Adrenal gland (tissue), 12 donors: ENCODE measurements around the gene MOV10L1. TPM values are rescaled to one million over a fixed set of nuclear protein-coding genes. Genes with fewer than 3 reads are reported as not detected.

ENCODE experiments used
- DNase-seq, 7 donors: peaks; one replicate each; pipeline ENCODE4 v3.0.0-alpha.2; 2019 to 2020
- H3K27ac ChIP-seq, 5 donors: fragments of 200-600 bp; sonication (generic) in 4 of 5; 1 replicate in 3 of 5; 2 replicates in 2 of 5; pipeline versions ENCODE4 v1.5.1 to v1.8.0; 2016 to 2020; ENCODE audit warnings: mild to moderate bottlenecking in 1 of 5
- H3K27me3 ChIP-seq: fragments of 200-600 bp; 2 replicates; pipeline ENCODE4 v1.8.0; 2021
- H3K36me3 ChIP-seq, 2 donors: fragments of 200-600 bp; replicated peaks in 1 of 2; 1 replicate in 1 of 2; 2 replicates in 1 of 2; pipeline versions ENCODE4 v1.5.1 to v1.8.0; 2018 to 2022
- H3K4me1 ChIP-seq, 2 donors: fragments of 200-600 bp; replicated peaks in 1 of 2; 1 replicate in 1 of 2; 2 replicates in 1 of 2; pipeline versions ENCODE4 v1.5.1 to v1.8.0; 2018 to 2021
- H3K4me3 ChIP-seq, 4 donors: fragments of 200-600 bp; sonication (generic) in 3 of 4; one replicate each; pipeline ENCODE4 v1.5.1; 2016 to 2018
- H3K9me3 ChIP-seq, 3 donors: fragments of 200-600 bp; sonication (generic) in 1 of 3; replicated peaks in 1 of 3; 1 replicate in 2 of 3; 2 replicates in 1 of 3; pipeline versions ENCODE4 v1.5.1 to v1.8.0; 2016 to 2021
- POLR2A ChIP-seq, 2 donors: fragments of 450-650 bp; IDR thresholded peaks; one replicate each; pipeline ENCODE4 v1.6.1; 2017; ENCODE audit warnings: antibody characterized with exemption in 2 of 2, mild to moderate bottlenecking in 2 of 2, moderate library complexity in 1 of 2
- WGBS, 4 donors: extraction: QIAGEN DNeasy Blood & Tissue Kit in 2 of 4; methylation state at CpG; one replicate each; pipeline versions ENCODE4 v1.1.5 to v1.1.7; 2013 to 2017; 5-methylcytosine and 5-hydroxymethylcytosine counted together
- intact Hi-C, 2 donors: fragments of 100-400 bp; cut with DNase I; formaldehyde crosslinking; loops; one replicate each; pipeline versions ENCODE4 v1.14.1 to v1.15.0; 2022 to 2023
- polyA plus RNA-seq, 3 donors: library from polyadenylated mRNA; stranded (reverse); fragments of 200-250 nt in 2 of 3; fragments of 350-450 nt in 1 of 3; fragmentation: Illumina TruSeq in 1 of 3; extraction: RNeasy Lipid Tissue Mini Kit (QIAGEN cat#74804) in 1 of 3; gene quantifications; one replicate each; pipeline ENCODE4 v1.2.3, GENCODE V29; 2013 to 2014
- total RNA-seq, 9 donors: library from RNA; depleted of rRNA in 4 of 9; stranded (reverse); fragments of >200 nt in 4 of 9; fragments of 120-200 nt in 1 of 9; fragmentation: NEBNext Ultra II Directional in 1 of 9; extraction: Animal tissue kit (Norgen Biotek cat#: 25700) in 1 of 9; gene quantifications; one replicate each; pipeline versions ENCODE4 v1.1.0 to v1.2.4, GENCODE V29; 2013 to 2023
- TF ChIP-seq, protein P1 (sequence below), 6 experiments: fragments of 450-650 bp in 4 of 6; fragments of 200-600 bp in 2 of 6; sonication (generic) in 1 of 6; IDR thresholded peaks; 1 replicate in 5 of 6; 2 replicates in 1 of 6; pipeline versions ENCODE4 v1.5.1 to v1.8.0; 2016 to 2021; ENCODE audit warnings: antibody characterized with exemption in 6 of 6, mild to moderate bottlenecking in 2 of 6, moderate library complexity in 1 of 6
- donor health status: healthy with polysubstance abuse.
- donor health status: Bipolar disorder and iron deficiency.
- donor health status: DM: yes; HTN: yes; CAD: no.
- donor health status: DM: no; HTN: no; CAD: no.
- donor health status: DM: no; HTN: no; CAD: no.
- donor health status: DM: yes; HTN: yes; CAD: no.

The MOV10L1 gene
- total and polyA plus RNA-seq, 12 donors, result 0.14 to 0.74 (median 0.40) TPM; not detected in 5

DNA sequence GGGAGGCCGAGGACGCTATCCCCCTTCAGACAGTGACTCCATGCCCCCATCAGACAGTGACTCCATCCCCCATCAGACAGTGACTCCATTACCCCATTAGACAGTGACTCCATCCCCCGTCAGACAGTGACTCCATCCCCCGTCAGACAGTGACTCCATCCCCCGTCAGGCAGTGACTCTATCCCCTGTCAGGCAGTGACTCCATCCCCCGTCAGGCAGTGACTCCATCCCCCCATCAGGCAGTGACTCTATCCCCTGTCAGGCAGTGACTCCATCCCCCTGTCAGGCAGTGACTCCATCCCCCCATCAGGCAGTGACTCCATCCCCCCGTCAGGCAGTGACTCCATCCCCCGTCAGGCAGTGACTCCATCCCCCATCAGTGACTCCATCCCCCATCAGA is 22.6 kb upstream of the MOV10L1 start:
- H3K9me3 ChIP-seq, result no peaks in the 10 kb centered on the region
- DNase-seq, result no peak
- H3K4me3 ChIP-seq, result no peak overlapping the region
- H3K27me3 ChIP-seq, result peaks cover 5% of the 10 kb centered on the region
- no peak for TF ChIP-seq POLR2A (IDR thresholded peaks at IDR 0.05)
- TF ChIP-seq, protein P1, sequence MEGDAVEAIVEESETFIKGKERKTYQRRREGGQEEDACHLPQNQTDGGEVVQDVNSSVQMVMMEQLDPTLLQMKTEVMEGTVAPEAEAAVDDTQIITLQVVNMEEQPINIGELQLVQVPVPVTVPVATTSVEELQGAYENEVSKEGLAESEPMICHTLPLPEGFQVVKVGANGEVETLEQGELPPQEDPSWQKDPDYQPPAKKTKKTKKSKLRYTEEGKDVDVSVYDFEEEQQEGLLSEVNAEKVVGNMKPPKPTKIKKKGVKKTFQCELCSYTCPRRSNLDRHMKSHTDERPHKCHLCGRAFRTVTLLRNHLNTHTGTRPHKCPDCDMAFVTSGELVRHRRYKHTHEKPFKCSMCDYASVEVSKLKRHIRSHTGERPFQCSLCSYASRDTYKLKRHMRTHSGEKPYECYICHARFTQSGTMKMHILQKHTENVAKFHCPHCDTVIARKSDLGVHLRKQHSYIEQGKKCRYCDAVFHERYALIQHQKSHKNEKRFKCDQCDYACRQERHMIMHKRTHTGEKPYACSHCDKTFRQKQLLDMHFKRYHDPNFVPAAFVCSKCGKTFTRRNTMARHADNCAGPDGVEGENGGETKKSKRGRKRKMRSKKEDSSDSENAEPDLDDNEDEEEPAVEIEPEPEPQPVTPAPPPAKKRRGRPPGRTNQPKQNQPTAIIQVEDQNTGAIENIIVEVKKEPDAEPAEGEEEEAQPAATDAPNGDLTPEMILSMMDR (IDR thresholded peaks at IDR 0.05), result no peak
- intact Hi-C loops, result no loop called here
- H3K36me3 ChIP-seq, result no peaks in the 10 kb centered on the region
- no peaks in the 10 kb centered on the region for H3K4me1 ChIP-seq
- 69 to 82% (median 71%) methylated on average over 2 to 8 of the region's 8 CpGs for whole genome bisulfite sequencing, 4 donors
- H3K27ac ChIP-seq, result no peak overlapping the region

DNA sequence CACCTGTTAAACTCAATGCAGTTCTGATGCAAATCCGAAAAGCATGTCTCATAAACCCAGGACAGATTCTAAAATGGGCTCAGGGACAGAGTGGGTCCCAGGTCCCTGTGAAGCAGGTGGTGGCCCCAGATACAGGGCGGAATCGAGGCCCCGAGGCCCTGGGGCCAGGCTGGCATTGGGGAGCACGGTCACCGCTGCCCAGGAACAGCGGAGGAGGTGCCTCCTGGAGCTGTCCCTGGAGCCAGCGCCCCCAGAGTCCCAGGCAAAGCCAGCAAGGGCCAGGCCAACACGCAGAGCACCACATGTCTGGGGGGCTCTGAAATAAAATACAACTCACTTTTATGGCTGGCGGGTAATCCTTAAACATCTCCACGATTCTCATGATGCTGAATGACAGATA is 21.7 kb upstream of the MOV10L1 start:
- no peak overlapping the region for H3K4me3 ChIP-seq
- H3K4me1 ChIP-seq, result no peaks in the 10 kb centered on the region
- no peak overlapping the region for H3K27ac ChIP-seq
- 55 to 87% (median 82%) methylated on average over 2 to 11 of the region's 11 CpGs for WGBS, 4 donors
- H3K27me3 ChIP-seq, result peaks cover 7% of the 10 kb centered on the region
- H3K36me3 ChIP-seq, result no peaks in the 10 kb centered on the region
- no peak for DNase-seq
- intact Hi-C loops, result no loop called here
- no peaks in the 10 kb centered on the region for H3K9me3 ChIP-seq
- TF ChIP-seq, protein P1 (IDR thresholded peaks at IDR 0.05), result no peak
- no peak for TF ChIP-seq POLR2A (IDR thresholded peaks at IDR 0.05)

DNA sequence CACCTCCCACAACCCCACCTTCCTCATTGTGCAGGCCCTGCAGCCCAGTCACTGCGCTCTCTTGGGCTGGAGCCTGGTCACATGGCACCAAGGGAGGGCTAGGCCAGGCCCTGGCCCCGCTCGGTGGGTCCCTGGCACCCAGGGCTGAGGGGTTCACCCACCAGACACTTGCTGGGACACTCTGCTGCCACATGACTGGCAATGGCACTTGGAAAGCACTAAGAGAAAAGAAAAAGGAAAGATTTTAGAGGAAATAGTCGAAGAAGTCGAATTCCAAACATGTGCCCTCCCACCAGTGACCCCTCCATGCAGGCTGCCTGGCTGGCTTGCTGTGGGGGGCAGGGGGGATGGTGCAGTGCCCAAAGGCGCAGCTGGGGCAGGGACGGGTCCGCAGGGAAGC is 19.4 kb upstream of the MOV10L1 start:
- no peak overlapping the region for H3K27ac ChIP-seq
- intact Hi-C loops, result no loop called here
- no peaks in the 10 kb centered on the region for H3K36me3 ChIP-seq
- no peaks in the 10 kb centered on the region for H3K9me3 ChIP-seq
- no peaks in the 10 kb centered on the region for H3K4me1 ChIP-seq
- DNase-seq, result no peak
- H3K27me3 ChIP-seq, result peaks cover 7% of the 10 kb centered on the region
- TF ChIP-seq POLR2A (IDR thresholded peaks at IDR 0.05), result no peak
- TF ChIP-seq, protein P1 (IDR thresholded peaks at IDR 0.05), result no peak
- H3K4me3 ChIP-seq, result no peak overlapping the region
- WGBS, 4 donors, result 75 to 89% (median 82%) methylated on average over 7 to 8 of the region's 8 CpGs

DNA sequence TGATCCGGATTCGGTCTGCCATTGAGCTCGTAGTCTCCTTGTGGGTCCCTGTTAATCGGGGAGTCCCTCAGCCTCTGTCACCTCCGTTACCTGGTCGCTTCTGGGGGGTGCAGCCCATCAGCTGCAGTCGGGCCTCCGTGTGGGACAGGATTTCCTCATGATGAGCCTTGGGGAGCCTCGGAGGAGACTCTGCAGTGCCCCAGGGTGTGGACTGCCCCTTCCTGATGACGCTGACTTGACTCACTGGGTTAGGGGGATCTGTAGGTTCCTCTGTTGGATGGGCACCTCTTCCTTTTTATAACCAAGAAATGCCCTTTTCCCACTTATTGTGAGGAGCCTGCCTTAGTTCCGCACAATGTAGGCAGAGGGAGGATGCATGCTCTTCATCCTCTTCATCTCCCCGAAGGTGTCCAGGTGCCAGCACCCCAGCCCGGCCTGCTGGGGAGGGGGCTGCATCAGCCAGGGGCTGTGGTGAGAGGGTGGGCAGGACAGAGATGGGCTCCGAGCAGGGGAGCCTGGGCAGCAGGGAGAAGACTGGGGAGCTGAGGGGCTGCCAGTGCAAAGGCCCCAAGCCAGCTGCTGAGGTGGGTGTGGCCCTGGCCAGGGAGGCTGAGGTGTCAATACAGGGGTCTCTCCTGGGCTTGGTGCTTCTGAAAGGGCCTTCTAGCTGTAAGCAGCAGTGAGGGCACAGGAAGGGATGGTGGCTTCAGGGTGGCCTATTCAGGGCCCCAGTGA is 18.2 kb upstream of the MOV10L1 start:
- no peaks in the 10 kb centered on the region for H3K9me3 ChIP-seq
- intact Hi-C loops, result no loop called here
- H3K27me3 ChIP-seq, result peaks cover 7% of the 10 kb centered on the region
- no peak overlapping the region for H3K27ac ChIP-seq
- no peak for DNase-seq
- TF ChIP-seq, protein P1 (IDR thresholded peaks at IDR 0.05), result no peak
- TF ChIP-seq POLR2A (IDR thresholded peaks at IDR 0.05), result no peak
- H3K4me1 ChIP-seq, result no peaks in the 10 kb centered on the region
- no peak overlapping the region for H3K4me3 ChIP-seq
- 76 to 92% (median 84%) methylated on average over 10 to 14 of the region's 14 CpGs for WGBS, 4 donors
- no peaks in the 10 kb centered on the region for H3K36me3 ChIP-seq
